GM21723 (cell line): ENCODE results near the gene R3HCC1L.

ENCODE experiments used
- ATAC-seq: cut with Tn5 transposase; IDR thresholded peaks from one replicate; pipeline ENCODE4 v1.9.1; 2021; ENCODE audit warnings: mild to moderate bottlenecking, moderate library complexity; ENCODE audit not compliant: unreplicated experiment

The R3HCC1L gene

DNA sequence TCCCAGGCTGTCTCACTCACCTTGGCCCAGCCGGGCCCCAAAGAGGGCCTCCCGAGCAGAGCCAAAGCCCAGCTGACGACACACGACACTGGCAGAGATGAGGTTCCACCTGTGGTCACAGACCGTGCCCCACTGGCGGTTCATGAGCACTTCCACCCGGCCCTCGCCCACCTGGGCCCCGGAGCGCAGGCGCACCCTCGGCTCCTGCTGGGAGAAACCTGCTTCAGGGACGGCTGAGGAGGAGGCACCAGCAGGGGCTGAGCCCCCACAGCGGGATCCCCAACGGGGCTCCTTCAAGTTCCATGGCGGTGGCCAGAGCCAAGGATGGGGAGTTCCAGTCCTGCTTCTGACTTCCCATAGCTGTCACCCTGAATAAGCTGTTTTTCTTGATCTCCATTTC is 123.5 kb downstream of the R3HCC1L start:
- no peak for ATAC-seq

DNA sequence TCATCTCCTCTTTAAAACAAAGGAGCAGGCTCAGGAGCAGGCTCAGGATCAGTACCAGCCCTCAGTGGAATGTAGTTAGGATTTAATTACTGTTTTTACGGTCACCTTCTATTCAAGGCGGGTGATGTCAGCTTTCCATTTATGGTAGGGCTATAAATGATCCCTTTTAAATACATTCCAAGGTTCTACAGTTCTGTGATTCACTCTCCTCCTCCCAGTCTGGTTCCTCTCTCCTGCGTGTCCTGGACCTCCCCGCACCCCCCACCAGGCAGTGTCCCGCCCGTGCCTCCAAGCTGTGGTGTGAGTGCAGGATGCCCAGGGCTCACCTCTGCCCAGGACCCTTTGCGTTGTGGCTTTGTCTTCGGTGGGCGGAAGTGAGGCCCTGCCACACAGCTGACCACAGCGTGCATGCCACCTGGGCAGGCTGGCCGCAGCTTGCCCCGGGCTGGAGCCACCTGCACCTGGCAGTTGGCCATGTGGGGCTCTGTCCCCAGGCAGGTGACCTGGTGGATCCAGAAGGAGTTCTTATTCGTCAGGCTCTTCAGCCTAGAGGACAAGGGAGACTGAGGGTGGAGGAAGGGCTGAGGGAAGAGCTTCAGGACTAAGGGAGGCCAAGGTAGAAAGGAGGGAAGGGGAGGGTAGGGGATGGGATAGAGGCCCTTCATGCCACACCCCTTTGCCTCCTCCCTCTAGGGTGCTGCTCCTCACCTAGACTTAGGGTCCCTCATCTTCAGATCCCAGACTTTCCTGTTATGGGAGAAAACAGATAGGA is 124.4 kb downstream of the R3HCC1L start:
- no peak for ATAC-seq

DNA sequence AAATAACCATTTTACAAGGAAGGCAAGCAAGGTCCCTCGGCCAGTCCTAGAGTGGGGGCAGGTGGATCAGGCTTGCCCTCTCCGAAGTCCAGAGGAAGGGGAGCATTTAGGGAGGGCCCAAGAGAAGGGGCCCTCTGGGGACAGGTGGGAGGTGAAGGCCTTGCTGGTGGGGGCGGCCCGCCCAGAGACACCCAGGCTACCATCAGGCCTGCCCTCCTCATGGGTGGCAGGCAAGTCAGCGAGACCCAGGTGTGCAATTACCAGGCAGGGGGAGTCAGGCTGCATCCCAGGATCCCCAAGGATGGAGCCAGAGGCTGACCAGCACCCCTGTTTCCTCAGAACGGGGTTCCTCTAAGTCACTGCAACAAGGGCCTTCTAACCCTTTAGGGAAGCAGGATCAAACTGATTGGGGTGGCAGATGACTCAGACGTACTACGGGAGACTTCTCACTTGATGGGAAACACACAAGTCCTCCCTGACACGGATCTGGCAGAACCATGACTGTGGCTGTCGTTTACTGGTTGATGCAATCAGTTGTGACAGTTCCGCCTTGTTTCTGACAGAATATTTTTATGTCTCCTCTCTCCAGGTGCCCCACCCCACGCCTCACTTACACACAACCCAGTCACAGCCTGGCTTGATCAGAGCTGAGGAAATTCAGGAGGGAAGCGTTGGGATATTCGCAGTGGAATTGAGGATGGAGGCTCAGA is 125.3 kb downstream of the R3HCC1L start:
- no peak for ATAC-seq

DNA sequence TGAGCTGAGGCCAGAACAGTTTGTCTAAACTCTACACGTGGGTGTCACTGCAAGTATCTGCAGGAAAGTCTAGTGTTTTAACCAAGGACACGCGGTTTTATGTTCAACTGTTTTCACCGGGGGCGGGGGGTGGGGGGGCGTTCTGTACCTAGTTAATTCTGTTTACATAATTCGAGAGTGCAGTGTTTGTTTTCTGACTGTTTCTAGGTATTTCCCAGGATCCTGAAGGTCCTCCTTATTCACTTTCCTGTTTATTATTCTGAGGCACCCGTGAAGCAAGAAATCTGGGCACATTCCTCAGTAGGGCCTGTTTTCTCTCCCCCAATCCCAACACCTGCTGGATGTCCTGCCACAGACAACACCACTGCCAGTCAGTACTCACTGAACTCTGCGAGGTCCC is 125.9 kb downstream of the R3HCC1L start:
- ATAC-seq = no peak

DNA sequence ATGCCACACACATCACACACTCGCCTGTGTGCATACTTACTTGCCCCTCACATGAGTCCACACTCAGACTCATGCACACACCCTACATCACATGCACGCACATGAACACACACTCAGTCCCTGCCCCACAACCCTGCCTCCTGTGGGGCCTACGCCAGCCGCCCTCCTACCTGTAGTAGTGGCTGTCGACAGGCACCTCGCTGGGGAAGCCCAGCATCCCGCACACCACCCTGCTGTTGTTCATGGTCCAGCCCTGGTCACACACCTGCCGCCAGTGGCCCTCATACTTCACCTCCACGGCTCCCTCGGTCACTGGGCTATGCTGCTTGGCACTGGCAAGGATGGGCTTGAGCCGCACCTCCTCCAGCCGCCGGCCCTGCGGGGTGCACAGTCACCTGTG is 126.3 kb downstream of the R3HCC1L start:
- ATAC-seq = no peak

DNA sequence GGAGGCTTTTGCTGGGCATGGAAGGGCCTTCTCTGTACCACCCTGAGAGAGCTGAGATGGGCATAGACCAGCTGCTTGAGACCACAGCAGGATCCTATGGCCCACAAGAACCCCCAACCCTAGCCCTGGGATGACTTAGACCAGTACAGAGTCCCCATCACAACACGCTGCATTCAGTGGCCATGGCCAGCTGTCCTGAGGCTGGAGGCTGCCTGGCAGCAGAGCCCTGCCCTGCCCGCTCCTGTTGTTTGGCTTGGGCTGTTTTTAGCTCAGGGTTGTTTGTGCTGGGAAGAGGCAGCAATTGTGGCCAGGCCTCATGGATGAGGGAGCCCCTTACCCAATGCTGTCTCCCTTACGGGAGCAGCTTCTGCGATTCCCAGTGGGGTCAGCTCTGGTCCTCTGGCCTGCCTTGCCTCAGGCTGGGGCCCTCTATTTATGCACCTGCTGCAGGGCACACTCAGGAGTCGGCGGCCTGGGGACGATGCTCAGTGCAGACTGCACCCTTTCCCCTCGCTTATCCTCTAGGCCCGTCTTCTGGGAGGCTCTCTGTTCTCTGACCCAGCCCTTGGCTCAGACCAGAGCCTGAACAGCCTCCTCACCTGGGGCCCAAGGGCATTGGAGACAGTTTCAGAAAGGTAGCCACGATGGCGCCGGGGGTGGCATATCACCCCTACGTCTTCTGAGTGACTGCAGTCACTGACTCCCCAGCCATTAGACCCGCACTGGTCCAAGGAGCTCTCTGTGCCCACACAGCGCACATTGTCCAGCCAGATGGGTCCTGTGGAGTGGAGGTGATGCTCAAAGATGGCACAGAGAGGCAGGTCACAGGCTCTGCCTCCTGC is 127.2 kb downstream of the R3HCC1L start:
- no peak for ATAC-seq

DNA sequence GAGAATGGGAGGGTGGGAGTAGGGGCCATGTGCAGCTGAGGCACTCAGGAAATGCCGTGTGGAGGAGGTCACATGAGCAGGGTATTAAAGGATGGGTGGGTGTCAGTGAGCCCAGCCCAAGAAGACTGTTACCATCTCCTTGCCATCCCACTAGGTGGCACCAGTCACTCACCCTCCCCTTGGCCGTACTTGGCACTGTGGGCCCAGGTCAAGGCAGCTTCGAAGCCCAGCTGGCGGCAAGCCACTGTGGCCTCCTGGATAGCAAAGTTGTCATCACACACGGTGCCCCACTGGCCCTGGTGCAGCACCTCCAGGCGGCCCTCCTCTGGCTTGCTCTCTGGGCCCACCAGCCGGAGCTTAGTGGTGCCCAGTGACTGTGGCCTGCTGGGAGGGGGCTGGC is 128.1 kb downstream of the R3HCC1L start:
- no peak for ATAC-seq

DNA sequence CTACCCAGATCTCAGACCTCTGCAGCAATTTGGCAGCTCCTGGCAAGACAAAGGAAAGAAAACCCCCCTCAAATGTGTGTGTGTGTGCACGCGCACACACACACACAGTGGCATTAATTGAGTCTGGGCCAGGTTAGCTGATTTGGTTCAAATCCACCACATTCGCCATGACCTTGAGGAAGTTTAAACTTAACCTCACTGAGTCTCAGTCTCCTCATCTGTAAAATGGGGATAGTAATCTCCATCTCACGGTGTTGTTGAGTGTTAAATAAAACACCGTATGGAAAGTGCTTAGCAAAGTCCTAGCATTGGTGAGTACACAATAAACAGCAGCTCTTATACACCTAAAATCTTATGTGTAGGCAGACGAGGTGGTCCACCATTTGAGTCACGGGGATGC is 128.6 kb downstream of the R3HCC1L start:
- no peak for ATAC-seq

DNA sequence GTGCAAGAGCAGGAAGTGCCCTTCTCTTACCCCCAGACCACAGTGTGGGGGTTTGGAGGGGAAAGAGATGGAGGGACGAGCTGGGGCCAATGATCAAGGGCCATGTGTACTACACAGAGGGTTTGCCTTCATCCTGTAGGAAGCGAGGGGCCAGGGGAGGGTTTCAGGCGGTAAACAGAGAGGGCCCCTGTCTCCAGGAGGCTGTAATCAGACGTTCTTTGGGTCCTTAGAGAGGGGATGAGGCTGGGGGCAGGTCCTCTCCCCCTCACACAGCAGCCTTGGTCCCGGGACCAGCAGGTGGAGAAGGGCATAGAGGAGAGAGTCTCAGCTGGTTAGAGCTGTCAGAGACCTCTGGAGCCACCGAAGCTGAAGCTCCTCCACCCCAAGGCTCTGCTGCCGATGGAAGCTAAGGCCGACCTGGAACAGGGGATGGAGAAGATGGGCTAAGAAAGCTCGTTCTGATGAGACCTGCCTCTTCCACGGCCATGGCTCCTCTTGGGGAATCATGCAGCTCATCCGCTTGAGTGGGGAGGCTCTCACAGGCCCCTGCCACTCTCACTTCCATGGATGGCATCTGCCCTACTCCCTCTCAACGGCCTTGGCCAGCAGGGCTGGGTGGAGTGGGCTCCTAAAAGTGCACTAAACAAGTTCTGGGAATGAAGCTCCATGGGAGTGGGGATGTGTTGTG is 130.1 kb downstream of the R3HCC1L start:
- no peak for ATAC-seq

DNA sequence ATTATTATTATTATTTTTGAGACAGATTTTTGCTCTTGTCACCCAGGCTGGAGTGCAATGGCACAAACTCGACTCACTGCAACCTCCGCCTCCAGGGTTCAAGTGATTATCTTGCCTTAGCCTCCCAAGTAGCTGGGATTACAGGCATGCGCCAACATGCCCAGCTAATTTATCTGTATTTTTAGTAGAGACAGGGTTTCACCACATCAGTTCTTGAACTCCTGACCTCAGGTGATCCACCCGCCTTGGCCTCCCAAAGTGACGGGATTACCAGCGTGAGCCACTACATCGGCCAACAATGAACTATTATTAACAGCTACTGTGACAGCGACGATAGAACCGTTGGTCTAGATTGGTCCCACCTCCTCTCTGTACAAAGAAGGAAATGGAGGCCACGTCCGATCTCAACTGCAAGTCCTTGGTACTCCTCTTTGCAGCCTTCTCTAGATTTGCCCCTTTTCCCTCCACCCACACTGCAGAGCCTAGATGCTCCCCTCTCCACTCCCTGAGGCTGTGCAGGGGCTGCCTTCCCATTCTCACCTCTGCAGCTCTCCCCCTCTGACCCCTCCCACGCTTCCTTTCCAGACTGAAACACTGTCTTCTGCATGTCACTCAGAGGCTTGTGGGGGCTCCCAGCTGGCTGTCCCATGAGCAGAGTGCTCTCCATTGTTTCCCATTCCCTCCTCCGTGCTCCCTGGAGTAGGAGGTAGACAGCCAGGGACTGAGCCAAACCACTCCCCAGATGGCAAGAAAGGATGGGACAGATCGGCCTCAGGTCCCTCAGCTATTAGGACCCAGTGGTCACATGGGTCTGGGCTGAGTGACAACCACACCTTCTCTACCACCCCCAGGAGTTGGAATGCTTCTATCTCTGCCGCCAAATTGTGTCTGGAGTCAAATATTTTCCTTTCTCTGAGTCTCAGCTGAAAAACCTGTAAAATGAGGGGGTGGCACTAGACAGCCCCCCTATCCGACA is 131.2 kb downstream of the R3HCC1L start:
- ATAC-seq = no peak

DNA sequence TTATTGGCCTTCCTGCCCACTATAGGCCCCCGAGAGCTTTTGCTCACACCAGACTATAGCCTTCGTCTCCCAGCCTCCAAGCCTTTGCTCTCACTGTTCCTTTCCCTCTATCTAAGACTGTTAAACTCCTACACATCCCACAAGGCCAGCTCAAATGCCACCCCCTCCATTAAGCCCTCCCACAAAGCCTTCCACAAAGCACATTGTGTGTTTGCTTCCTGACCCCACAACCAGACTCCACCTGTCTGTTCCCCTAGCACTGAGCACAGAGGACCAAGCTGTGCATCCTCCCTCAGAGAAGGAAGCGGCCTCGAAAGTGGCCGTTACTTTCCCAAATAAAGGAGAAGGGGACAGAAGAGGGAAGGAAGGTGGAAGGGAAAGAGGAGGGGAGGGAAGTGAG is 132.2 kb downstream of the R3HCC1L start:
- no peak for ATAC-seq

DNA sequence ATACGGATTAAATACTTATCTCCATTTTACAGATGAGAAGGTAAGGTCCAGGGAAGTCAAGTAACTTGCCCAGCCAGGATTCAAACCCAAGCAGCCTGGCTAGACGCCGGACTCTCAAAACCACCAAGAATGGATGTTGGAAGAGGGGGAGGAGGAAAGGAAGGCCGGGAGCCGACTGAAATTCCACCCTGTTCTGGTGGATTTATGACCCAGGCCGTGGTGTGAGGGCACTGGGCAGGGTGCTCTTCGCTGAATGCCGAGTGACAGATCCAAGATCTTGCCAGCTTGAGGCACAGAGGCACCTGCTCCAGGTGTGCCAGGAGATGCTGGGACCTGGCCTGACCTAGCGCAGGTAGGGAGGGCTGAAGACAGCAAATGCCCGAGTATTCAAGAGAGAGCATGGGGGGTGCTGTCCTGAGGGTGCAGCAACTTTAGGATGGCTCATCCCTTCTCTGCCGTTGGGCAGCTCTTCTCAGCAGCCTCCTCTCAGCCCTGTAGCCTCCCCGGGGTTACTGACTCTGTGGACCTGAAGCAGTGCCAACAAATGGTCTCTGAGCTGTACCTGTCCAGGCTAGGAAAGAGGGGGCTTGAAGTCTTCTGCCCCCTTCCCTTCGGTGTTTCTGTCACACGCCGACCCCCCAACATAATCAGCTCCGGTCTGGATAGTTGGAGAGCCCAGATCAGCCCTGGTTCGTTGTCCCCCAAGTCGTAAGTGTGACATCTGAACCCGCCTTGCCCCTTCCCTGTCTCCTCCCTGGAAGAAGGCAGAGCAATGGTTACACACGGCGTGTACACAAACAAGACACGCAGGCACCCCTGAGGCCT is 132.8 kb downstream of the R3HCC1L start:
- no peak for ATAC-seq

DNA sequence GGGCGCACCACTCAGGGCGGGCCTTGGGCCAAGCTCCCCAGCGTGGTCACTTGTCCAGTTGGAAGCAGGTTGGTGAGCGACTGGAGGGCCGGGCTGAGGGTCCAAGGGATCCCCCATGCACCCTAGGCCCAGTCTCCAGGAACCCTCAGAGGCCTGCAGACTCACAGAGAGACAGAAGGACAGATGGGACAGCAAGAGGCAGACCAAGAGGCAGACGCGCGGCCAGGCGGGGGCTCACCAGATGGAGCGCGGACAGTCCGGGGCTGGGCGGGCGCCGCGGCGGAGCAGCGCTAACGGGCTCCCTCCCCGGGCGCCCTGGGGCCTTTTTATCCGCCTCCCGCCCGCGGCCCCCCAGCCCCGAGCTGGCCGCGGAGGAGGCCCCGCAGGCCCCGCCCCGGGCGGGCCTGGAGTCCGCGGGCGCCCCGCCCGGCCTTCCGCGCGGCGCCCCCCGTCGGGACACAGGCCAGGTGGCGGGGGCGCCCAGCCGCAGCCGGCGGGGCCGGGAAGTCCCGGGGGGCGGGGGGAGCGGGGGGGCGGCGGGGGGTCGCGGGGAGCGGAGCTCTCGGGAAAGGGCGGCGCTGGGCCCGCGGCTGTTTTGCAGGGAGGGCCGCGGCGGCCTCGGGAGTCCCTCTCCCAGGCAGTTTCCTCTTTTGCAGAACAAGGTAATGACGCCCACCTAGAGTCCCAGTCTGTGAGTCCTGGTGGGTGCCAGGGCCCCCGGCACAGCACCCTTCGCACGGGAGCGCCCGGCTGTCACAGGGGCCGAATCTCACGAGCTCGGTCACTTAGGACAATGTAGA is 133.6 kb downstream of the R3HCC1L start, which contains the start of gene LOXL4:
Gene LOXL4, minus strand, starts transcription at position 301 of the 800 bp plus-strand sequence. CDS start 5,175 bp downstream, outside the sequence.
- ATAC-seq = no peak

DNA sequence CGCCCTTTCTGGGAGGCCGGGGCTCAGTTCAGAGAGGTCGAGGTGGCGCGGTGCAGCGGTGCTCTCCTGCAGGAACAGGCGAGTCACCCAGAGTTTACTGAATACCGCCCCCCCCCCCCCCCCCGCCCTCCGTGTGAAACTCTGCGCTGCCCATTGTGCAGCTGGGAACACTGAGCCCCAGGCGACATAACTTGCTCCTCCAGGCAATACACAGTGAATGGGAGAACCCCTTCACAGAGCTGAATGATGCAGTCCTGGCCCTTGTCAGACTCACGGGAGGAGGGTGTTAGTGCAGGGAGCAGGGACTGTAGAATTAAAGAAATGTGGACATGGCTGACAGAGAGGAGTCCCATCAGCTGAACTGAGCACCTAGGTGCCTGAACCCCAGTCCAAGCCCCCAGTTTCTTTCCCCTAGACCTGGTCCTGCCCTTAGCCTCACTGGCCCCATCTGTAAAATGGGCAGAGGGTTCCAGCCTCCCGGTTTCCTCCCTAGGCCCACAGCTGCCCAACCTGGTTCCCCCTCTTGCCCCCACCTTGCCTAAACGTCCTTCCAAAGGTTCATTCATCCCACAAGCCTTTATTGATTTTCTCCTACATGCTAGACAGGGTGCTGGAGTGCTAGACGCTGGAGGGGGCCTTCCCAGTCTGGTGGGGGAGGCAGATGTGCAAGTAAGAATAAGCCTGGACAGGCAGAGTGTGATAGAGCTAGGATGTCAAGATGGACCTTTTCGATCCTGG is 134.4 kb downstream of the R3HCC1L start:
- ATAC-seq = no peak

DNA sequence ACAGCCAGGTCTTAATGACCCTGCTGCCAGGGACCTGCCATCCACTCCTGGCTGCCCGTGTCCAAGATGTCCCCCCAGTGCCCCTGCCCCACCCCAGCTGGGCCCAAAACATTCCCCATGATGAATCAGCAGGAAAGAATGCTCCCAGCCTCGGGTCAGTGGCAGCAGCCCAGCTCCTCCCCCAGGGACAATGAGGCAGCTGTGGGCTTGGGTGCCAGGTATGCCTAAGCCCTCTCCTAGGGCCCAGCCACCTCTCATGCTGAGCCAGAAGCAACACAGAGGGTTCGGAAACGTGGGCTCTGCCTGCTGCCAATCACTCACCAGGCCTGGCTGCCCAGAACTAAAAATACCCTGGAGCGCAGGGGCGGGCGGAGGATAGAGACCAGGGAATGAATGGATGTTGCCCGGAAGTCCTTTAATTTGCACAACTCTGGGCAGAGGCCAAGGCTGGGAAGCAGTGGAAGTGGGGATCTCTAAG is 135.0 kb downstream of the R3HCC1L start:
- no peak for ATAC-seq

DNA sequence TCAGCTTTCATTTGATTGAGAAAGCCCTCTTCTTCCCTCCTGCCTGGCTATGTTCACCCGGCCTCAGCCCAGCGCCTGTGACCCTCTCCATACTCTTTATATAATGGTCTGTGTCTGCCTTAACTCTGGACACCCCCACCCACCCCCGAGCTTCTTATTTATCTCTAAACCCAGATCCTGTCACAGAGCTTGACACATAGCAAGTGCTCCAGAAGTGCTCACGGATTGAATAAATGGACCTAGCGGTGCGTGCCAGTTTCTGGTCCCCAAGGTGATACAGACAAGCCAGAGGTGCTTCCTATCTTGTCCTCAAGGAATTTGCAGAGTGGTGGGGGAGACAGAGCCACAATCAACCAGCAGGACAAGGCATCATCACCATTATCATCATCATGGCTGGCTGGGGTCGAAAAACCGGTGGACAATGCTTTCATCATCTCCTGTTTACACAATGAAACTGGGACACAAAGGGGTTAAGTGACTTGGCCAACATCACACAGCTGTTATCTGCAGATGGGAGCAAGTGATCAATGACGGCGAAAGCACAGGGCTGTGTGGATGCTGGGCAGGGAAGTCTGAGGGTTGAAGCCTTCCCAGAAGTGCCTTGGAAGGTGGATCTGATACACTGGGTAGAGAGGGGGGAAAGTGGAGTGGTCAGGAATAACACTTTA is 135.8 kb downstream of the R3HCC1L start:
- no peak for ATAC-seq

DNA sequence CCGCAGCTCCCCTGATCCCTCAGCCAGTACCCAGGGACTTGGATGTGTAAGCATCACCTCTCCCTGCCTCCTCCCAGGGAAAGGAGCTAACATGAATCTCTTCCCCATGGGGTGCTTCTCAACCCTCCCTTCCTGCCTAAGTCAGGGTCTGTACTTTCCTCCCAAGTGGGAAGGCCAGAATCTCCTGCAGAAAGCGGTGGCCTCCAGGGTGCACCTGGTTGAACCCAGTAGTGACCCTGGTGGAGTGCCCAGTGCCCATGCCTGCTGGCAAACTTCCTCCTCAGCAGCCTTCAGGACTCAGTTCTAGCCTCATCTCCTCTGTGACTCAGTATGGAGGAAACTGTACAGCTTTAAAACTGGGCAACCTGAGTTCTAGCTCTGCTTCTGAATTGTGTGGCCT is 136.3 kb downstream of the R3HCC1L start:
- ATAC-seq = no peak
